Non-pigmented ciliary epithelial cell (primary cell): ENCODE results near the gene MTREX.
"Not testable (repeated sequence)": the region's sequence is repeated elsewhere in the genome, so short reads cannot be mapped to it uniquely, and the experiment has no call there.

Experiments
- DNase-seq: peaks from one replicate; pipeline ENCODE4 v3.0.0-alpha.2; 2010; ENCODE audit warnings: low read depth

The MTREX gene

DNA sequence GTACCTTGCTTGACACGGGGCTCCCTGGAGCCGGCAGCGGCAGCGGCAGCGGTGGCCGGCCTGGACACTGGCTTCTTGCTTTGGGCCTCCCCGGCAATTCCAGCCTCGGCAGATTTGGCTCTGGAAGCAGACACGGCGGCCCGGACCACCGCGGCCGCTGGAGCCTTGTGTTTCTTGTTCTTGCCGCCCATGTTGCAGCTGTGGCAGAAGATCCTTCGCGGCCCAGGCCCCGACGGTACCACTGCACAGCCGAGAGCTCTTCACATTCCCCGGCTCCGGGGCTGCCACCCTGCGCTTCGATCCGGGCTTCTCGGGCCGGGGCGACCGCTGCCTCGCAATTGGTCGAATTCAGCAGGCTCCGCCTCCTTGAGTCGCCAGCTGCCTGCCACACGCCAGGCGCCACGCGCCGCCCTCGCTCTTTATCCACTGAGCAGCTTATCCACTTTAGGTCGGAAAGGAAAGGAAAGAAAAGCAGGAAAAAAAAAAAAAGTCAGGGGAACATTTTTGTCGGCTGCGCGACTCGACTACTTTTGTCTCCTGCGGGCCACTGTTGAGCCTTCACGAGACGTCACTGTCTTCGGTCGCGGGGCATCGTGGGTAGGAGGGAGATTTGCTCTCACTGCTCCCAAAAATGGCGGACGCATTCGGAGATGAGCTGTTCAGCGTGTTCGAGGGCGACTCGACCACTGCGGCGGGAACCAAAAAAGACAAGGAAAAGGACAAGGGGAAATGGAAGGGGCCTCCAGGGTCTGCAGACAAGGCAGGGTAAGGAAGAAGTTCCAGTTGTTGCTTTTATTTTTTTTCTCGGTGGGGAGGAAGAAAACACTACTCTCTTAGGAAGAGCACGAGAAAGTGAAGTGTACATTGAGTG is at the start of gene MTREX, which contains the start of gene DHX29:
MTREX (plus strand) TSS at position 607 of the 871 bp plus-strand sequence; CDS start at position 632, 25 bp downstream.
DHX29 (minus strand) TSS at position 312 of the 871 bp plus-strand sequence; CDS start at position 191, 121 bp downstream.
- peak; percentile 70 for DNase-seq

DNA sequence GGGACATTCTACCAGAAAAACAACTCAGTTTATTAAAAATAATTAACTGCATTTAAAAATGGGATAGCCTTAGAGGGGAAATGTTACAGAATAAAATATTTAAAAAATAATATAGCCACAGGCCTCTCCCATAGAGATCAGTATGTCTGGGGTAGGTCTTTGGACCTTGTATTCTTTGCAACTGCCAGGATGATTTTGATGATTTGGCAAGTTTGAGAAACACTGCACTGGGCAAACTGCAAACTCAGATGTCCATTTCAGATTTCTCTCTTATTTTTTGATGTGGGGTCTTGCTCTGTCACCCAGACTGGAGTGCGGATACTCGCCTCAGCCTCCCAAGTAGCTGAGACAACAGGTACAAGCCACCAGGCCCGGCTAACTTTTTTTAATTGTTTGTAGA is 49.5 kb upstream of the MTREX start:
- no peak for DNase-seq

DNA sequence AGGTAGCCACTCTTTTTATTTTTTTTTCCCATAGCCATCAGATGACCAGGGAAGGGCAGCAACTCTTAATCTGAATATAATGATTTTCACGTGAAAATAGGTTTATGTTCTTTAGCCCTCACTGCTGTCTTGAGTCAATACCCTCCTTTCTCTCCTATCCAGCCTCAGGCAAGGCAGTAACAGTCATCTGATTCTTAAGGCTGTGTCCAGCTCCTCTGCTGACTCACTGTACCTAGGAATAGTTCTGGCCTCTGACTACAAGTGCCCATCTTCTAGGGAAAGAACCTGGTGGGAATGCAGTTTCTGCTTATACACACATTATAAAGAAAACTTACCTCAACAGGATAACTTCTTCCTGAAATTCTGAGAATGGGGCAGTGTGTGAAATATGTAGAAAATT is 31.0 kb upstream of the MTREX start:
- peak; percentile 24 for DNase-seq

DNA sequence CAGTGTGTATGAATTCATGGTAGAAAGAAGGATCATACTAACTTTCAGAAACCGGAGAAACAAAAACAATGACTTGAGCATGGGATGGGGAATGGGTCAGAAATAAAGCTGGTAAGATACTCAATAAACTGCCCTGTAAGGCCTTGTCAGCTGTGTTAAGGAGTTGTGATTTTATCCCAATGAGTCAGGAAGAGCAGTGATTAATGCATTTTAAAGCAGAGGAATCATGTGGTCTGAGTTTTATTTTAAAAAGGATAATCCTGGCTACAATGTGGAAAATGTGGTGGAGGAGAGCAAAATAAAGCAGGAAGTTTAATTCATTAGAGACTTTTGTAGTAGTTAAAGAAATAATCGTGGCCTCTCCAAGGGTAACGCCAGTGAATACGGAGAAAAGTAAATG is 29.0 kb upstream of the MTREX start:
- peak; percentile 56 for DNase-seq

DNA sequence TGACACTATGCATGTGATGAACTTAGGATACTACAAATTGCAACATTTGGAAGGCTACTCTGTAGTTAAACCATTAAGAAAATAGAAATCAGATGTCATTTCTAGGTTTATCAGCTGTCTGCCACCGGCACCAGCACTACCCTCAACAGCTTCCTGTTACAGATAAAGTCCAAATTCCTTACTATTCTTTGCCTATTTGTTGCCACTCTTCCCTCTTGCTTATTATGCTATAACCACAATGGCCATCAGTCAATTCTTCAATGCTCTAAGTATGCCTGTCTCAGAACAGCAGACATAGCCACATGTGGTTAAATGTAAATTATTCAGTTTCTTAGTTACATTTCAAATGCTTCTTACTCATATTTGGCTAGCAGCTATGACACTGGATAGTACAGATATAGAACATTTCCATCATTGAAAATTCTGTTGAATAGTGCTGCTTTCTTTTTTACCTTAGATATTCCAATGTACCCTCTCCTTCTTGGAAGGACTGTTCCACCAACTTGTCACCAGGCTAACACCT is 21.3 kb upstream of the MTREX start:
- no peak for DNase-seq

DNA sequence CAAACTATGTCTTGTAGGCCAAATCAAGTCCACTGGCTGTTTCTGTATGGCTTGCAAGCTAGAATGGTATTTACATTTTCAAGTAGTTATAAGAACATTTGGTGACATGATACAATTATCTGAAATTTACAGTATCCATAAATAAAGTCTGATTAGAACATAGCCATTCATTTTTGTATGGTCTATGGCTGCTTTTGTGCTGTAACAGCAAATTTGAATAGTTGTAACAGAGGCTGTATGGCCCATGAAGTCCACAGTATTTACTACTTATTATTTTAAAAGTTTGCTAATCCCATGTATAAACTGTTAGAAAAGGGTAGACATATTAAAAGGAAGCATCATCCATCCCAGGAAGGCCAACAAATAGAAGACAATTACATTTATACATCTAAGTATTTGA is 18.0 kb upstream of the MTREX start:
- DNase-seq, result no peak

DNA sequence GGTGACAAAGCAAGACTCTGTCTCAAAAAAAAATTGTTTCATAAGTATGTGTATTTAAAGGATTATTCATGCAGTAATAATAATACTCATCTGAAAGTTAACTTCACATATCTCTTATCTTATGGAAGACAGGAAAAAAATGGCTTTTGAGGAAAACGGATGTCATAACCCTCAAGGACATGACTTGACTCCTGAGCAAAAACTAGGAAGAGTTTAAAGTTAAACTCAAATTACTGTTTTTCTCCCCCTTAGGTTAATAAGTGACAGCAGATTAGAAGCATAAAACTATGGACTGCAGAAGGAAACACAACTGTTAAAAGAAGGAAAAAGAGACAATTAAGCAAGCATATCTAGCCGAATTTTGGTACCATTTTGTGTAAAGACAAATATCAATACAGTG is 16.8 kb upstream of the MTREX start:
- no peak for DNase-seq

DNA sequence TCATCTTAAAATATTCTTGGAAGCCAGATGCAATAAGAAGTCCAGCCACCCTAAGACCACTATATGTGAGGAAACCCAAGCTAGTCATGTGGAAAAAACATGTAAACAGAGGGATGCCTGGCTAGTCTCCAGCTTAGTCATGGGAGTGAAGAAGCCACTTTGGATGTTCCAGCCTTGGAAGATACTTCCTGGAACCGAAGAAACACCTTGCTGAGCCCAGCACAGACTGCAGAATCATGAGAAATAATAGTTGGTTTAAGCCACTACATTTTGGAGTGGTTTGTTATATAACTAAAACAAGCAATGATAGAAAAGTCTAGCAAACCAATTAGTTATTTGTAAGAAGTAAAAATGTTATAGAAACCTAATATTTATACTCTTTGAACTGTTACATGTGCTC is 12.9 kb upstream of the MTREX start:
- no peak for DNase-seq

DNA sequence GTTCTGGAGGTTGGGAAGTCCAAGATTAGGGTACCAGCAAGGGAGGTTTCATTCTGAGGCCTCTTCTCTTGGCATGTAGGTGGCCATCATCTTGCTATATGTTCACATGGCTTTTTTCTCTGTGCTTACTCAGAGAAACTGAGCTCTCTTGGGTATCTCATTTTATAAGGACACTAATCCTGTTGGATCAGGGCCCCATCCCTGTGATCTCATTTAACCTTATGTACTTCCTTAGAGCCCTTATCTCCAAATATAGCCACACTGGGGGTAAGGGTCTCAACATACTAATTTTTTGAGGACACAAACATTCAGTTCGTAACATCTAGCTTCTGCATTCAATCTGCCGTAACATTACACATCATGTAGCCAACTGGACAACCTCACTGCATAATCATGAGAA is 6.9 kb upstream of the MTREX start:
- DNase-seq, result no peak

DNA sequence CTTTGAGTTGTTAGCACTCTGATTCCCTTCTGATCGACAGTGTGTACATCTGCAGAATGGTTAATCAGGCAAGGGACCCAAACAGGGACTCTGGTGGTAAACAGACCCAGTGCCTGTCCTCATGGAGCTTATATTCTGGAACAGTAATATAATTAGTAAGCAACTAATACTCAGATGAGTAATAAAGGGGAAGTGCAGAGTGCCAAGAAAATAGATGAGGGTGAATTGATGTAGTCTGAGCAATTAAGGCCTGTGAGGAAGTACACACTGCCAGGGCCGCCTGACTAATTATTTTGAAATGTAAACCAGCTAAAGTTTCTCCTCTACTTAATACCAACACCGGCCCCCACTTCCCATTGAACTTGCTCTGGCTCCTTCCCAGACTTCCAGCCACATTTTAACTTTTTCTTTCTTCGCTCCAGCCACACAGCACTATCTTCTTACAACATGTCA is 4.5 kb upstream of the MTREX start:
- peak; percentile 68 for DNase-seq

DNA sequence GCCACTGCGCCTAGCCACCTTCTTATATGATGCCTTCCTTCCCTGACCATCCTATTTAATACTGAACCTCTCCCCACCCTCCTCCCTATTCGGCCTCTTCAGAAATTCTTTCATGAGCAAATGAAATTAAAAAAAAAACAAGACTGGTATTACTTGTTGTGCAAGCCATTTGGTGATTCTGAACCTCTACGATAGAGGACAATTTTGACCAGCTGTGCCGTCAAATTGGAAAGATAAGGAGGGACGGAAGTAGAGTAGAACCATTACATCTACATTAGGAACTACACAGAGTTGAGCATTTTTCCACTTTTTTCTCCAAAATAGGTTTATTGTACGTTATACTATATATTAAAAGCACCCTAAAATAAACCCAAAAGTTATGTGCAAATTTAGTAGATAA is 3.2 kb upstream of the MTREX start:
- DNase-seq, result no peak

DNA sequence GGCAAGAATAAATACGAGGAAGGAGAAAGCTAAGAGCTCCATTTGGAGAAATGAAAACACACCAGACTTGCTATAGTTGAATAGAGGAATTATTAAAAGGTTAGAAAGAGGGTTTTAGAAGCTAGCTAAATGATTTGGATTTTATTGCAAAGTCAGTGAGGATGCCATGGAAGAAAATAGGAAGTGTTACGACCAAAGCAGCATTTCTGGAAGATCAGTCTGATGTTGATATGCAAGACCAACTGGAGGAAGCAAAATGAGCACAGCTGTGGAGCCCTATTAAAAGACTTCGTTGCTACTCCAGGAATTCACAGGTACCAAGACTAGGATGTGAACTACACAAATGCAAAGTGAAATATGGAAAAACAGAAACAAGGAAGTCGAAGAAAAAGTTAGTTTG is 2.4 kb upstream of the MTREX start:
- no peak for DNase-seq

DNA sequence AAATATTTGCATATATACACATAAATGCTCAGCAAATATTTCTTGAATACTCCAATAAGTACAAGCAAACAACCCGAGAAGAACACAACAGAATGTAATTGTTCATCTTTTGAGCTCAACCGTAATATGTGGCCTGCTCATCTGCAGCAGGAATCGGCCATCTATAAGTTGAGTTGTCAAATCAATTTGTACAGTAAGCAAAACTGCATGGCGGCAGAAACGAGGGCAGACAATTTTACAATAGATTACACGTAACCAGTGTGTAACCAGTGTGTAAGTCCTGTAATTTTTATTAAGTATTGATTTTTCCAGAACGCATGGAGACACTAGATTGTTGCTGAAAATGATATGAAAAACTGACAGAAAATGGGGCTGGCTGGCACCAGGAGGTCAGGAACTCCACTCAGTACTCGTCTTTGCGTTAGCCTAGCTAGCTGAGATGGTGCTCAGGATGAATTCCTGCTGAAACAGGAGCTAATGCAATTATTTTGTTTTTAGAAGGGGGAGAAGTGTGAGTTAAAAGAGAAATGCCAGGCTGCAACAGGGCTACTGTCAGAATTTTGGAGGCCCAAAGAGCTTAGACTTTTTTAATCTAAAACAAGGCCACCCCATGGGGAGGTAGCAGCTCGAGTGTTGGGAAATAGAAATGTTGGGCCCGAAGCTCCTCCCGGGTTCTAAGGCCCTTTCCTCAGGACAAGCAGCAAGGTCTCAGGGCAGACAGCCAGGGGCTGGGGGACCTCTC is 977 bp upstream of the MTREX start:
- no peak for DNase-seq

DNA sequence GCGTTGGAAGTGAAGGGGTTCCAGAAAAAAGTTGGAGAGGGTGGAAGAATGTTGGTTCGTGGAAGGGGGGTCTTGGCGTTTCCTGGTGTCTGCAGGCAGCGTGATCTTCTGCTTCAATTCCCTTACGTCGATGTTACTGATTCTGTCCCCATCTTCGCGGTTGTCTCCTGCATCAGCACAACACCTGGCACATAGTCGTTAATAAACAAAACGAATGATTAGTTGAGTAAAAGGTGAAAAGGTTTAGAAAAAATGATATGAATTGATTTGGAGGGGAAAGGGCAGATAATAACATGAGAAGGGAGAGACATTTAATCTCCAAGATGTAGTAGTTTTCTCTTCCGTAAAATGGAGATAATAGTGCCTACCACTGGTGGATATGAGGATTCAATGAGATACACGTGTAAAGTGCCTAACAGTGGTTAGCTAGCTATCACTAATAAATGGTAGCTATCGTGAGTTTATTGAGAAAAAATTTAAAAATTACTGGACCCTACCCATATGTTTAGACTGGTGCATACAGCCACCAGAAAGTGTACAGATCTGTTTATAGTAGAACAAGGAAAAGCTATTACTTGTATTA is 556 bp downstream of the MTREX start:
- no peak for DNase-seq

DNA sequence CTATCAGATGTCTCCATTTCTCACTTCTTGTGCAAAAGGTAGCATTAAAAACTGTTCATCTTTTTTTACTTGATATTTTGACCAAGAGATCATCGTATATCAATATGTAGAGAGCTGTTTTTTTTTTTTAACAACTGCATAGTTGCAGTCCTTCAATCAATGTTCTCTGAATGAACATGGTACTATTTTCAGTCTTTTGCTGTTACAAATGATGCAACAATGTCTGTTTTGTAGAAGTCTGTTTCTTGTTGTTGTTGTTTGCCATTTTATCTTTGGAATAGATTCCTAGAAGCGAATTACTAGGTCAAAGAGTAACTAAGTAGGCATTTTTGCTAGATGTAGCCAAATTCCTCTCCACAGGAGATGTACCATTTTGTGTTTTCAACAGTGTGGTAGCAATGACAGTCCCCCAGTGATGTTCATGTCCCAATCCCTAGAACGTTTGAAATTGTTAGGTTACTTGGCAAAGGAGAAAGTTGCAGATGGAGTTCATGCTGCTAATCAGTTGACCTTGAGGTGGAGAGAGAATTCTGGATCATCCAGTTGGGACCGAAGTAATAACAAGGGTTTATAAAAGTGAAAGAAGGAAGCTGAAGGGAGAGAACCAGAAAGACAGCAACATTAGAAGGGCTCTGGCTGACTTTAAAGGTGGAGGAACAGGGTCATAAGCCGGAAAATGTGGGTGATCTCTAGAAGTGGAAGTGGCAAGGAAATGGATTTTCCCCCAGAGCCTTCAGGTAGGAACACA is 6.3 kb downstream of the MTREX start:
- no peak for DNase-seq

DNA sequence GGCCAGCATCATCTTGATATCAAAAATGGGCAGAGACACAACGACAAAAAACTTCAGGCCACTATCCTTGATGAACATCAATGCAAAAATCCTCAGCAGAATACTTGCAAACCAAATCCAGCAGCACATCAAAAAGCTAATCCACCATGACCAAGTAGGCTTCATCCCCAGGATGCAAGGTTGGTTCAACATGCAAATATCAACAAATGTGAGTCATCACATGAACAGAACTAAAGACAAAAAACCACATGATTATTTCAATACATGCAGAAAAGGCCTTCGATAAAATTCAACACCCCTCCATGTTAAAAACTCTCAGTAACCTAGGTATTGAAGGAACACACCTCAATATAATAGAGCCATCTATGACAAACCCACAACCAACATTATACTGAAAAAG is 8.5 kb downstream of the MTREX start:
- no peak for DNase-seq

DNA sequence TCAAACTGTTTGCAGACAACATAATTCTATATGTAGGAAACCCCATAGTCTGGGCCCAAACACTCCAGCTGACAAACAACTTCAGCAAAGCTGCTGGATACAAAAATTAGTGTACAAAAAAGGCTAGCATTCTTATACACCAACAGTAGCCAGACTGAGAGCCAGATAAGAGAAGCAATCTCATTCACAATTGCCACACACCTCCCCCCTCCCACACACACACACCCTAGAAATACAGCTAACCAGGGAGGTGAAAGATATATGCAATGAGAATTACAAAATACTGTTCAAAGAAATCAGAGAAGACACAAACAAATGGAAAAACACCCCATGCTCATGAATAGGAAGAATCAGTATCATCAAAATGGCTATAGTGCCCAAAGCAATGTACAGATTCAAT is 9.0 kb downstream of the MTREX start:
- no peak for DNase-seq

DNA sequence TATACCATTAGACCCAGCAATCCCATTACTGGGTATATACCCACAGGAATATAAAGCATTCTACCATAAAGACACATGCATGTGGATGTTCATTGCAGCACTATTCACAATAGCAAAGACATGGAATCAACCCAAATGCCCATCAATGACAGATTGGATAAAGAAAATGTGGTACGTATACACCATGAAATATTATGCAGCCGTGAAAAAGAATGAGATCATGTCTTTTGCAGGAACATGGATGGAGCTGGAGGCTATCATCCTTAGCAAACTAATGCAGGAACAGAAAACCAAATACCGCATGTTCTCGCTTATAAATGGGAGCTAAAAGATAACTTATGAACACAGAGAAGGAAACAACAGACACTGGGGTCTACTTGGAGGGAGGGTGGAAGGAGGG is 10.4 kb downstream of the MTREX start:
- not testable (repeated sequence) for DNase-seq

DNA sequence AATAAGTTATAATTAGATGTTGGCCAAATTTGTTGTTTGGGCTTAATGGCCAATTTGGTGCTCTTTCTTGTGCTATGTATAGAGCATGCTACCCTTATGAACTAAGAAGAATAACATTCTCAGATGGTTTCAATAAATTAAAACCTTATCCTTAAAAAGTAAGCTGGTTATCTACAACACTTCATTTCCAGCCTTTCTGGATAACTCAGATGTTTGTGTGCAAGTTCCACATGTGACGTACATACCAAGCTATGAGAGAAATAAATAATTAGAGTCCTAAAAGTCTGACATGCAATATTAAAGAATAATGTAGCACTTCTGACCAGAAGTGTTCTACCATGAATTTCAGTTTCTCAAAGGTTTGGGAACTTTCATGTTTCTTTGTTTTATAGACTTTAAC is 11.7 kb downstream of the MTREX start:
- no peak for DNase-seq

DNA sequence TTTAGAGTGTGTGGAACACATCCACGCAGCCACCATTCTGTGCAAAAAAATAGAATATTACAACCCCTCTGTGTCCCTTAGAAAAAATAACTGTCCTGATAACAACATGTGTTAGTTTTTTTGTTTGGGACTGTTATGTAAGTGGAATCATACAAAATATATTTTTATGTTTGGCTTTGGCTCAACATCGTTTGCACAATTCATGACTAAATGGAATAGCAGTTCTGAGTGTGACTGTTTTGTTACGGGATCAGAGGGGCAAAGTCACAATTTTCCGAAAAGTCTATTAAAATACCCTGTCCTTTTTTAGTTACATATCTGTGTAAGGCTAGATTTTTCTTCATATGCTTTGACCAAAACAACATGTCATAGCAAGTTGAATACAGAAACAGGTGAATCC is 12.8 kb downstream of the MTREX start:
- no peak for DNase-seq

DNA sequence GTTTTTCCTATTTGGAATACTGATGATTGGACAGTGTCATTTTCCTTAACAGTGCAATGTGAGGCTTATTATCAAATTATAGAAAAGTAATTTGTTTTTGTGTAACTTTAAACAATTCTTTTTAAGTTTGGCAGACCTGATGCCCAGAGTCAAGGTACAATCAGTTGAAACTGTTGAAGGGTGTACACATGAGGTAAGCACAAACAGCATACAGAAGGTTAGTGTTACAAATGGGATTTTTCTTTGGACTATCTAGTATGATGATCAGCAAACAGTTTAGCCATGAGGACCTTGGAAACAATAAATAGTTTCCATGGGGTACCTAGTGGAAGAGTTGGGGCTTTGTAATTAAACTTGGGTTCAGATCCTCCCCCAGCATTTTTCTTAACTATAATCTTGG is 16.2 kb downstream of the MTREX start:
- DNase-seq, result no peak
